ENCODE results near the gene C19orf73. TPM values are rescaled to one million over a fixed set of nuclear protein-coding genes. Genes with fewer than 3 reads are reported as not detected.

C19orf73 gene
- total and polyA plus RNA-seq, 9 of the 15 experiments (the other 6 are each of a cell fraction or from before 2014, with no cell fraction given), result 0.08 to 7.4 (median 1.4) TPM

- TF ChIP-seq NCOA1 (IDR thresholded peaks at IDR 0.05; ENCODE audit: low read depth), result peak; percentile 44; the same call in 1 of the 2 replicates
- TF ChIP-seq MCM2 (IDR thresholded peaks at IDR 0.05; ENCODE audit: low read depth), result no peak
- TF ChIP-seq GTF2E2 (tag; IDR thresholded peaks at IDR 0.05), result no peak
- no peak for TF ChIP-seq IRF2 (CRISPR knock-in tag; IDR thresholded peaks at IDR 0.05)
- peak; percentile 56; the same call in 1 of the 2 replicates for TF ChIP-seq SMARCA5 (IDR thresholded peaks at IDR 0.05)
- TF ChIP-seq TRIM25 (IDR thresholded peaks at IDR 0.05; ENCODE audit: borderline replicate concordance), result no peak
- TF ChIP-seq CEBPG (CRISPR knock-in tag; IDR thresholded peaks at IDR 0.05), result no peak
- TF ChIP-seq CEBPG (tag; conservative IDR thresholded peaks at IDR 0.05 in 1 of 2, IDR thresholded peaks at IDR 0.05 in 1 of 2), result no peak
- no peak for TF ChIP-seq ARID3B (CRISPR knock-in tag; IDR thresholded peaks at IDR 0.05; ENCODE audit: borderline replicate concordance)
- no peak for TF ChIP-seq NR2F6 (CRISPR knock-in tag; IDR thresholded peaks at IDR 0.05)
- peak in 1 of 3 experiments; percentile 0; a peak in 1 of 6 replicates for TF ChIP-seq CTCF (IDR thresholded peaks at IDR 0.05 in 2 of 3, conservative IDR thresholded peaks at IDR 0.05 in 1 of 3; ENCODE audit: insufficient read depth in 2 of 3, low read depth in 1 of 3, low read length in 3 of 3)
- TF ChIP-seq HBP1 (CRISPR knock-in tag; IDR thresholded peaks at IDR 0.05), result no peak
- no peak; the same call in 1 of the 2 replicates for TF ChIP-seq GMEB1 (CRISPR knock-in tag; IDR thresholded peaks at IDR 0.05)
- no peak for TF ChIP-seq ZZZ3 (IDR thresholded peaks at IDR 0.05)
- TF ChIP-seq PTRF (tag; IDR thresholded peaks at IDR 0.05), result no peak
- no peak; the same call in 1 of the 2 replicates for TF ChIP-seq KLF16 (IDR thresholded peaks at IDR 0.05)
- peak; percentile 65; the same call in 1 of the 2 replicates for TF ChIP-seq SMAD4 (CRISPR knock-in tag; conservative IDR thresholded peaks at IDR 0.05)
Observed at GRCh38 chr19:49148784-49149651, 30.1 kb upstream of the C19orf73 start (continued).

All from K562 (cell line).